Neural cell (in vitro differentiated cells): ENCODE results near the gene DLK1.

ENCODE experiments used
- EP300 ChIP-seq: fragments of 450-650 bp; conservative IDR thresholded peaks from 2 replicates; pipeline ENCODE4 v1.6.1; 2014; ENCODE audit warnings: antibody characterized with exemption, mild to moderate bottlenecking, moderate library complexity; ENCODE audit not compliant: poor library complexity, severe bottlenecking
- MXI1 ChIP-seq: fragments of 450-650 bp; conservative IDR thresholded peaks from 2 replicates; pipeline ENCODE4 v1.6.1; 2014; ENCODE audit warnings: antibody characterized with exemption, mild to moderate bottlenecking; ENCODE audit not compliant: poor library complexity, severe bottlenecking
- RAD21 ChIP-seq: fragments of 450-650 bp; conservative IDR thresholded peaks from 2 replicates; pipeline ENCODE4 v1.6.1; 2014; ENCODE audit warnings: antibody characterized with exemption, mild to moderate bottlenecking, moderate library complexity

DNA sequence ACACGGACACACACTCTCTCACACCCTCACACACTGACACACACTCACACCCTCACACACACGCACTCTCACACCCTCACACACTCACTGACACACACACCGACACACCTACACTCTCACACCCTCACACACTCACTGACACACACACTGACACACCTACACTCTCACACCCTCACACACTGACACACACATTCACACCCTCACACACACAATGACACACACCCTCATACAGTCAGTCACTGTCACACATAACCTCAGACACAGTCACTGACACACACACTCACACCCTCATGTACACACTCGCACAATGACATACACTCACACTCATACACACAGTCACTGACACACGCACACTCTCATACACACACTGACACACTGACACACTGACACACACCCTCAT lies 19.8 kb upstream of the DLK1 start:
- no peak for TF ChIP-seq MXI1
- TF ChIP-seq RAD21, result no peak
- TF ChIP-seq EP300, result no peak
